Sigmoid colon (tissue), 7 donors: ENCODE data around the gene OSMR. TPM values are rescaled to one million over a fixed set of nuclear protein-coding genes. Genes with fewer than 3 reads are reported as not detected.

ENCODE experiments used
- DNase-seq: peaks from one replicate; pipeline ENCODE4 v3.0.0-alpha.2; 2019
- H3K27ac ChIP-seq, 4 donors: fragments of 200-600 bp; sonication (generic); one replicate each; pipeline ENCODE4 v1.5.1; 2016 to 2019; ENCODE audit warnings: mild to moderate bottlenecking in 1 of 4
- H3K27me3 ChIP-seq, 3 donors: fragments of 200-600 bp; sonication (generic); one replicate each; pipeline ENCODE4 v1.5.1; 2019; ENCODE audit warnings: mild to moderate bottlenecking in 1 of 3
- H3K36me3 ChIP-seq, 4 donors: fragments of 200-600 bp; sonication (generic); one replicate each; pipeline ENCODE4 v1.5.1; 2016 to 2019
- H3K4me1 ChIP-seq, 4 donors: fragments of 200-600 bp; sonication (generic); one replicate each; pipeline ENCODE4 v1.5.1; 2017 to 2019
- H3K4me3 ChIP-seq, 4 donors: fragments of 200-600 bp; sonication (generic); one replicate each; pipeline ENCODE4 v1.5.1; 2017 to 2019; ENCODE audit warnings: mild to moderate bottlenecking in 2 of 4, moderate library complexity in 1 of 4
- H3K9me3 ChIP-seq, 4 donors: fragments of 200-600 bp in 3 of 4; sonication (generic) in 3 of 4; one replicate each; pipeline versions ENCODE4 v1.5.1 to v1.6.1; 2013 to 2019
- EP300 ChIP-seq, 4 donors: sonication (generic); formaldehyde crosslinking; IDR thresholded peaks; one replicate each; pipeline ENCODE4 v1.6.1; 2017; ENCODE audit warnings: antibody characterized with exemption in 4 of 4
- POLR2A ChIP-seq, 2 donors: fragments of 450-650 bp; IDR thresholded peaks; one replicate each; pipeline ENCODE4 v1.6.1; 2016; ENCODE audit warnings: antibody characterized with exemption in 2 of 2, mild to moderate bottlenecking in 2 of 2, moderate library complexity in 2 of 2
- POLR2AphosphoS5 ChIP-seq, 4 donors: sonication (generic); formaldehyde crosslinking; IDR thresholded peaks; one replicate each; pipeline ENCODE4 v1.6.1; 2017; ENCODE audit warnings: antibody characterized with exemption in 4 of 4
- WGBS, 2 donors: extraction: QIAGEN DNeasy Blood & Tissue Kit; methylation state at CpG; one replicate each; pipeline ENCODE4 v1.1.7; 2013; 5-methylcytosine and 5-hydroxymethylcytosine counted together
- intact Hi-C: fragments of 100-400 bp; cut with DNase I; formaldehyde crosslinking; loops from one replicate; pipeline ENCODE4 v1.15.1; 2023
- polyA plus RNA-seq, 3 donors: library from polyadenylated mRNA; stranded (reverse); fragments of 200-250 nt; gene quantifications; one replicate each; pipeline ENCODE4 v1.2.3, GENCODE V29; 2013
- total RNA-seq, 4 donors: library from RNA; depleted of rRNA; stranded (reverse); fragments of >200 nt; gene quantifications; one replicate each; pipeline ENCODE4 v1.1.0, GENCODE V29; 2016
- TF ChIP-seq, protein P1 (sequence below), 4 experiments: fragments of 450-650 bp in 3 of 4; fragments of 200-600 bp in 1 of 4; IDR thresholded peaks; one replicate each; pipeline ENCODE4 v1.5.1; 2016 to 2019; ENCODE audit warnings: antibody characterized with exemption in 4 of 4, mild to moderate bottlenecking in 3 of 4, moderate library complexity in 2 of 4
- donor health status: healthy with polysubstance abuse.
- donor health status: Bipolar disorder and iron deficiency.
- donor health status: healthy.

The OSMR gene
- total and polyA plus RNA-seq, 7 donors, result 0.60 to 65.3 (median 18.5) TPM

DNA sequence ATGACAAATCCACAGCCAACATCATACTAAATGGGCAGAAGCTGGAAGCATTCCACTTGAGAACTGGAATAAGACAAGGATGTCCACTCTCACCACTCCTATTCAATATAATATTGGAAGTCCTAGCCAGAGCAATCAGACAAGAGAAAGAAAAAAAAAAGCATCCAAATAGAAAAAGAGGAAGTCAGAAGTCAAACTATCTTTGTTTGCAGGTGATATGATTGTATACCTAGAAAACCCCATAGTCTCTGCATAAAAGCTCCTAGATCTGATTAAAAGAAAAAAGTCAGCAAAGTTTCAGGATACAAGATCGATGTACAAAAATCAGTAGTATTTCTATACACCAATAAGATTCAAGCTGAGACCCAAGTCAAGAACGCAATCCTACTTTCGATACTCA lies 66.1 kb downstream of the OSMR start:
- no peak overlapping the region for H3K27ac ChIP-seq
- no peak for DNase-seq
- intact Hi-C loops, result no loop called here
- 96 to 97% methylated on average over 3 of the region's 3 CpGs for WGBS, 2 donors
- H3K4me1 ChIP-seq, result no peaks in the 10 kb centered on the region
- no peaks in the 10 kb centered on the region for H3K27me3 ChIP-seq
- peaks cover 0 to 19% (median 8%) of the 10 kb centered on the region in 4 donors for H3K36me3 ChIP-seq
- TF ChIP-seq POLR2A (IDR thresholded peaks at IDR 0.05), result no peak
- TF ChIP-seq EP300 (IDR thresholded peaks at IDR 0.05), result no peak
- TF ChIP-seq POLR2AphosphoS5 (IDR thresholded peaks at IDR 0.05), result no peak
- TF ChIP-seq, protein P1, sequence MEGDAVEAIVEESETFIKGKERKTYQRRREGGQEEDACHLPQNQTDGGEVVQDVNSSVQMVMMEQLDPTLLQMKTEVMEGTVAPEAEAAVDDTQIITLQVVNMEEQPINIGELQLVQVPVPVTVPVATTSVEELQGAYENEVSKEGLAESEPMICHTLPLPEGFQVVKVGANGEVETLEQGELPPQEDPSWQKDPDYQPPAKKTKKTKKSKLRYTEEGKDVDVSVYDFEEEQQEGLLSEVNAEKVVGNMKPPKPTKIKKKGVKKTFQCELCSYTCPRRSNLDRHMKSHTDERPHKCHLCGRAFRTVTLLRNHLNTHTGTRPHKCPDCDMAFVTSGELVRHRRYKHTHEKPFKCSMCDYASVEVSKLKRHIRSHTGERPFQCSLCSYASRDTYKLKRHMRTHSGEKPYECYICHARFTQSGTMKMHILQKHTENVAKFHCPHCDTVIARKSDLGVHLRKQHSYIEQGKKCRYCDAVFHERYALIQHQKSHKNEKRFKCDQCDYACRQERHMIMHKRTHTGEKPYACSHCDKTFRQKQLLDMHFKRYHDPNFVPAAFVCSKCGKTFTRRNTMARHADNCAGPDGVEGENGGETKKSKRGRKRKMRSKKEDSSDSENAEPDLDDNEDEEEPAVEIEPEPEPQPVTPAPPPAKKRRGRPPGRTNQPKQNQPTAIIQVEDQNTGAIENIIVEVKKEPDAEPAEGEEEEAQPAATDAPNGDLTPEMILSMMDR (IDR thresholded peaks at IDR 0.05), result no peak
- no peak overlapping the region for H3K4me3 ChIP-seq
- H3K9me3 ChIP-seq, result no peaks in the 10 kb centered on the region

DNA sequence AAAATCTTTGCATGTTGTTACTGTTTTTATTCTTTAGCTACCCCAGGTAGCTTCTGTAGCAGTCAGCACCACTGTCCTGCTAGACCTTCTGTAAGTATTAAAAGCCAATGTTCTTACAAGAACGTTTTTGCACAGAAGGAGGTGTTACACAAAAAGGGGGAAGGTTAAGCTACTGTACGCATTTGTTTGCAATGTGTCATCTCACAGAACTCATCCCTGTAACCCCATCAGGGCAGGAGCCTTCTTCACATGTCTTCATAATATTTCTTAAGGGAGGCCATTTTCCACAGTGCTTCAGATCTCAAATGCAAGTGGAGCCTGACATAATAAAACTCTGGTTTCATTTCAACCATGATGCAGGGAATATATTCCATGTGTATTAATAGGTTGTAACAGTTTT lies 67.9 kb downstream of the OSMR start:
- no peak for DNase-seq
- TF ChIP-seq POLR2A (IDR thresholded peaks at IDR 0.05), result no peak
- Histone ChIP-seq H3K27me3 (no peaks in the 10 kb centered on the region), H3K27ac (no peak overlapping the region), H3K4me3 (no peak overlapping the region), H3K4me1 (no peaks in the 10 kb centered on the region), H3K36me3 (peaks cover 0 to 21% (median 6%) of the 10 kb centered on the region in 4 donors), H3K9me3 (no peaks in the 10 kb centered on the region)
- intact Hi-C loops, result no loop called here
- 57 to 84% methylated on average over 2 of the region's 2 CpGs for whole genome bisulfite sequencing, 2 donors

DNA sequence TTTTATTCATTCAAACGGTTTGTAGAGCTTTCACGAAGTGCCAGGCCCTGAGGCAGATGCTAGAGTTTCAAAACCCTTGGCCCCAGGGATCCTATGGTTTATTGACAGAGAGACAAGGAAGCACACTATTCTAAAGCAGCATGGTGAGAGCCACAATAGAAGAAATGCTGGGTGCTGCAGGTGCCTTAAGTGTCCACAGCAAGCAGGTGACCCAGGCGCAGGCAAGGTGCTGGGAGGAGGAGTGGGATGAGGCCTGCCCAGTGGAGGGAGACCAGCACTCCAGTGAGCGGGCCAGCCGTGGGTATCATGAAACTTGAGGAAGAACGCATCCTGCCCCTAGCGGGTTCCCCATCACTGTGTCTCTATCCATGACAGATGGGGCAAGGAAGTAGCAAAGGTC lies 71.0 kb downstream of the OSMR start:
- intact Hi-C loops, result no loop called here
- Histone ChIP-seq H3K27me3 (no peaks in the 10 kb centered on the region), H3K27ac (no peak overlapping the region), H3K4me1 (no peaks in the 10 kb centered on the region), H3K36me3 (peaks cover 0 to 51% (median 11%) of the 10 kb centered on the region in 4 donors), H3K4me3 (no peak overlapping the region), H3K9me3 (no peaks in the 10 kb centered on the region)
- TF ChIP-seq, protein P1 (IDR thresholded peaks at IDR 0.05), result no peak
- TF ChIP-seq POLR2A (IDR thresholded peaks at IDR 0.05), result no peak
- no peak for TF ChIP-seq EP300 (IDR thresholded peaks at IDR 0.05)
- DNase-seq, result no peak
- 75 to 85% methylated on average over 7 of the region's 7 CpGs for WGBS, 2 donors

DNA sequence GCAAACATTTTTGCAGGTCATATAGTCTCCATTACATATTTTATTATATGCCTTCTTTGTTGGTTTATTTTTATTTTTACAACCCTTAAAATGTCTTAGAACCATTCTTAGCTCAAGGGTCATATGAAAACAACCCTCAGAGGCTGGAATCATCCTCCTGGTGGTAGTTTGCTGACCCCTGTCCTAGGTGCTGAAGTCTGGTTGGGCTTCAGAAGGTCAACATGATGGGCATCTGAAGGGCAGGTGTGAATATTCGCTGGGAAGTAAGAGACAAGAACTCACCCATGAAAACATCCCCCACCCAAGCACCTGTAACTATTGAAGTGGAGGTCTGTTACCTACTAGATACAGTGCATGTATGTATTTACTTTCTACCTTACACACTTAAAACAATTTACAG lies 75.4 kb downstream of the OSMR start:
- H3K36me3 ChIP-seq, result peaks cover 0 to 65% (median 11%) of the 10 kb centered on the region in 4 donors

DNA sequence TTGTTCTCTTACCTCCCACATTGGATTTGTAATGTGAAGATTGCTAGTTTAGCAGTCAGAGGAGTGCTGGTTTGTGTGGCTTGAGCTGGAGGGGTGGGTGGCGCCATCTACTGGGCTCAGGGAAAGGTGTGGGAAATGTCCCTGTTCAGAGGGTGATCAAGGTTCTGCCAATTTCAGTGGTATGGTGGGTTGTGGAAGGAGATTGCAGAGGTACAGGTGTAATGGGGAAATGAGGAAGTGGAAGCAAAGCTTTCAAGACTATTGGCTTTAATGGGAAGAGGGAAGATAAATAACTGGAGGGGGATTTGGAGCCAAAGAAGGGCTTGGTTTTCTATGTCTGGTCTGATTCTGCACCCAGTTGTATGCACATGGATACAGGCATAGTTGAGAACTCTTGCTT lies 76.4 kb downstream of the OSMR start:
- H3K36me3 ChIP-seq, result peaks cover 0 to 69% (median 11%) of the 10 kb centered on the region in 4 donors
- 2 to 8% methylated on average over 1 of the region's 1 CpG for WGBS, 2 donors

More for the DNA sequence above, 75.4 kb downstream of the OSMR start:
- Histone ChIP-seq H3K27me3 (no peaks in the 10 kb centered on the region), H3K27ac (no peak overlapping the region), H3K4me3 (no peak overlapping the region), H3K9me3 (no peaks in the 10 kb centered on the region), H3K4me1 (peaks cover 0 to 32% (median 22%) of the 10 kb centered on the region in 4 donors)
- whole genome bisulfite sequencing, 2 donors, result 61 to 79% methylated on average over 1 of the region's 1 CpG
- no peak for DNase-seq
- intact Hi-C loops, result loop anchor here (5.0 to 10.0 kb wide), 3 partner anchors 74 to 476 kb away; partner anchors contain the start of gene OSMR
- TF ChIP-seq, protein P1 (IDR thresholded peaks at IDR 0.05), result no peak
- no peak for TF ChIP-seq POLR2AphosphoS5 (IDR thresholded peaks at IDR 0.05)
- no peak for TF ChIP-seq EP300 (IDR thresholded peaks at IDR 0.05)
- TF ChIP-seq POLR2A (IDR thresholded peaks at IDR 0.05), result no peak

More for the DNA sequence above, 76.4 kb downstream of the OSMR start:
- intact Hi-C loops, result loop anchor here (5.0 to 10.0 kb wide), 3 partner anchors 75 to 477 kb away; partner anchors contain the start of gene OSMR
- no peak overlapping the region for H3K27ac ChIP-seq
- DNase-seq, result no peak
- TF ChIP-seq, protein P1 (IDR thresholded peaks at IDR 0.05), result peak; percentile 38 to 70 (median 54)
- TF ChIP-seq EP300 (IDR thresholded peaks at IDR 0.05), result no peak
- TF ChIP-seq POLR2AphosphoS5 (IDR thresholded peaks at IDR 0.05), result no peak
- TF ChIP-seq POLR2A (IDR thresholded peaks at IDR 0.05), result no peak
- H3K27me3 ChIP-seq, result no peaks in the 10 kb centered on the region
- peaks cover 0 to 32% (median 22%) of the 10 kb centered on the region in 4 donors for H3K4me1 ChIP-seq
- no peaks in the 10 kb centered on the region for H3K9me3 ChIP-seq
- no peak overlapping the region for H3K4me3 ChIP-seq
